GM21526 (cell line): Measurements from ENCODE around the gene DOCK1.

Experiments used
- ATAC-seq: cut with Tn5 transposase; IDR thresholded peaks from one replicate; pipeline ENCODE4 v1.9.1; 2021; ENCODE audit warnings: moderate library complexity; ENCODE audit not compliant: unreplicated experiment, low FRiP score

DOCK1 gene

GRCh38 chr10:127157089-127157488 is 251.9 kb downstream of the DOCK1 start:
- ATAC-seq = no peak

- ATAC-seq = no peak
Observed at GRCh38 chr10:127157506-127158200, 252.4 kb downstream of the DOCK1 start.

GRCh38 chr10:127158662-127159061 is 253.4 kb downstream of the DOCK1 start:
- ATAC-seq = no peak

- no peak for ATAC-seq
Observed at GRCh38 chr10:127159648-127160245, 254.5 kb downstream of the DOCK1 start.

- ATAC-seq = no peak
Observed at GRCh38 chr10:127161482-127161881, 256.3 kb downstream of the DOCK1 start.

- ATAC-seq = no peak
Observed at GRCh38 chr10:127162841-127163240, 257.6 kb downstream of the DOCK1 start.

- ATAC-seq = no peak
Observed at GRCh38 chr10:127168261-127168660, 263.0 kb downstream of the DOCK1 start.

- no peak for ATAC-seq
Observed at GRCh38 chr10:127174866-127175265, 269.6 kb downstream of the DOCK1 start.

GRCh38 chr10:127175357-127176110 is 270.3 kb downstream of the DOCK1 start:
- no peak for ATAC-seq

GRCh38 chr10:127176649-127177048 is 271.4 kb downstream of the DOCK1 start:
- ATAC-seq = no peak

- no peak for ATAC-seq
Observed at GRCh38 chr10:127179612-127180250, 274.5 kb downstream of the DOCK1 start.

GRCh38 chr10:127182161-127182560 is 276.9 kb downstream of the DOCK1 start:
- no peak for ATAC-seq

- ATAC-seq = no peak
Observed at GRCh38 chr10:127184582-127184981, 279.4 kb downstream of the DOCK1 start.

- no peak for ATAC-seq
Observed at GRCh38 chr10:127186813-127187212, 281.6 kb downstream of the DOCK1 start.

GRCh38 chr10:127189226-127189625 is 284.0 kb downstream of the DOCK1 start:
- ATAC-seq = no peak

- ATAC-seq = no peak
Observed at GRCh38 chr10:127190427-127190826, 285.2 kb downstream of the DOCK1 start.

GRCh38 chr10:127193125-127193524 is 287.9 kb downstream of the DOCK1 start:
- ATAC-seq = no peak

GRCh38 chr10:127194111-127194510 is 288.9 kb downstream of the DOCK1 start:
- ATAC-seq = no peak

GRCh38 chr10:127194599-127194998 is 289.4 kb downstream of the DOCK1 start:
- no peak for ATAC-seq

GRCh38 chr10:127195041-127195506 is 289.8 kb downstream of the DOCK1 start:
- ATAC-seq = no peak
